H1 (cell line): ENCODE results near the gene C12orf56. TPM values are rescaled to one million over a fixed set of nuclear protein-coding genes. Genes with fewer than 3 reads are reported as not detected.

Experiments used
- CTCF ChIA-PET: fragments of 300-600 bp; sonication (Branson Sonifier 250); formaldehyde crosslinking; loops from one replicate; lab custom pipeline; 2021; ENCODE audit not compliant: partially characterized antibody; lab: Charles Lee
- POLR2A ChIA-PET: fragments of 300-600 bp; sonication (Branson Sonifier 250); formaldehyde crosslinking; loops from one replicate; lab custom pipeline; 2021; ENCODE audit warnings: inconsistent platforms; ENCODE audit not compliant: partially characterized antibody; lab: Charles Lee
- DNase-seq, 2 experiments: peaks; one replicate each; pipeline versions ENCODE4 v3.0.0 to v3.0.0-alpha.2; 2010 to 2022; ENCODE audit warnings: low spot score in 2 of 2, low read depth in 1 of 2, mixed read lengths in 1 of 2
- FAIRE-seq: peaks from 2 replicates; lab custom pipeline; 2011; peaks lifted over from hg19 to GRCh38; lab: Jason Lieb, UNC
- H2AFZ ChIP-seq: 2 replicates; pipeline ENCODE4 v1.8.1; 2012; ENCODE audit warnings: low read length, inconsistent platforms
- H2AK5ac ChIP-seq: 2 replicates; pipeline ENCODE4 v1.6.1; 2013; ENCODE audit warnings: low read depth, low read length
- H2BK120ac ChIP-seq: replicated peaks from 2 replicates; pipeline ENCODE3; 2013; ENCODE audit warnings: low read depth, low read length, inconsistent platforms
- H2BK12ac ChIP-seq: 2 replicates; pipeline ENCODE4 v1.6.1; 2013; ENCODE audit warnings: low read depth, low read length
- H2BK15ac ChIP-seq: 2 replicates; pipeline ENCODE4 v1.6.1; 2013; ENCODE audit warnings: low read length
- H2BK20ac ChIP-seq: 2 replicates; pipeline ENCODE4 v1.6.1; 2013; ENCODE audit warnings: low read length
- H2BK5ac ChIP-seq: 2 replicates; pipeline ENCODE4 v1.6.1; 2013; ENCODE audit warnings: low read depth, low read length
- H3K14ac ChIP-seq: 2 replicates; pipeline ENCODE4 v1.6.1; 2013; ENCODE audit warnings: inconsistent platforms; ENCODE audit not compliant: insufficient read length
- H3K18ac ChIP-seq: 2 replicates; pipeline ENCODE4 v1.6.1; 2013; ENCODE audit warnings: low read length; ENCODE audit errors: extremely low read depth
- H3K23ac ChIP-seq: 2 replicates; pipeline ENCODE4 v1.6.1; 2013; ENCODE audit warnings: inconsistent platforms; ENCODE audit not compliant: insufficient read length
- H3K23me2 ChIP-seq: 2 replicates; pipeline ENCODE4 v1.6.1; 2013; ENCODE audit warnings: low read depth, low read length
- H3K27ac ChIP-seq: 2 replicates; pipeline ENCODE4 v1.6.1; 2011; ENCODE audit warnings: low read depth, low read length, inconsistent platforms
- H3K27me3 ChIP-seq, 4 experiments: replicated peaks in 1 of 4; 1 replicate in 1 of 4; 2 replicates in 3 of 4; pipeline versions ENCODE4 v1.6.1 to v1.8.1; 2011 to 2013; ENCODE audit warnings: low read length in 3 of 4, mild to moderate bottlenecking in 3 of 4, inconsistent platforms in 2 of 4, mixed read lengths in 2 of 4, moderate library complexity in 1 of 4; ENCODE audit not compliant: control insufficient read depth in 3 of 4, insufficient read depth in 3 of 4; ENCODE audit errors: extremely low read depth in 1 of 4
- H3K36me3 ChIP-seq, 4 experiments: 2 replicates each; pipeline versions ENCODE4 v1.6.1 to v1.8.1; 2011 to 2013; ENCODE audit warnings: mild to moderate bottlenecking in 4 of 4, low read length in 3 of 4, moderate library complexity in 2 of 4, control low read depth in 1 of 4, inconsistent platforms in 1 of 4; ENCODE audit not compliant: insufficient read depth in 4 of 4, control insufficient read depth in 2 of 4
- H3K4ac ChIP-seq: replicated peaks from 2 replicates; pipeline ENCODE3; 2013; ENCODE audit warnings: low read length, low read depth, mixed read lengths, inconsistent platforms; ENCODE audit not compliant: insufficient read length
- H3K4me1 ChIP-seq, 4 experiments: replicated peaks in 1 of 4; 1 replicate in 1 of 4; 2 replicates in 3 of 4; pipeline versions ENCODE4 v1.6.1 to v1.8.1; 2011 to 2013; ENCODE audit warnings: low read length in 3 of 4, inconsistent platforms in 2 of 4, mixed read lengths in 1 of 4; ENCODE audit not compliant: insufficient read depth in 4 of 4, control insufficient read depth in 3 of 4
- H3K4me2 ChIP-seq, 2 experiments: 2 replicates each; pipeline versions ENCODE4 v1.6.1 to v1.8.1; 2011 to 2013; ENCODE audit warnings: low read depth in 2 of 2, low read length in 2 of 2, control low read depth in 1 of 2, inconsistent platforms in 1 of 2, mild to moderate bottlenecking in 1 of 2; ENCODE audit not compliant: insufficient read depth in 1 of 2
- H3K4me3 ChIP-seq, 4 experiments: fragments of 200-600, 300-600 bp in 1 of 4; sonication (generic), shearing (Covaris generic), sonication (Bioruptor Twin) in 1 of 4; 2 replicates each; pipeline versions ENCODE4 v1.5.1 to v1.8.1; 2011 to 2016; ENCODE audit warnings: low read length in 4 of 4, low read depth in 3 of 4, control low read depth in 2 of 4, inconsistent platforms in 2 of 4, mild to moderate bottlenecking in 2 of 4, mixed read lengths in 1 of 4, moderate library complexity in 1 of 4; ENCODE audit not compliant: insufficient read depth in 2 of 4; ENCODE audit errors: extremely low read depth in 1 of 4
- H3K56ac ChIP-seq: replicated peaks from 2 replicates; pipeline ENCODE3; 2013; ENCODE audit warnings: low read depth, mild to moderate bottlenecking, mixed read lengths, low read length, inconsistent platforms; ENCODE audit not compliant: insufficient read length
- H3K79me1 ChIP-seq: 2 replicates; pipeline ENCODE4 v1.6.1; 2013; ENCODE audit warnings: low read depth, low read length, control low read depth
- H3K79me2 ChIP-seq, 2 experiments: 2 replicates each; pipeline versions ENCODE4 v1.6.1 to v1.8.1; 2012 to 2013; ENCODE audit warnings: low read length in 2 of 2, mild to moderate bottlenecking in 2 of 2, inconsistent platforms in 1 of 2; ENCODE audit not compliant: insufficient read depth in 2 of 2, control insufficient read depth in 1 of 2
- H3K9ac ChIP-seq, 4 experiments: replicated peaks in 1 of 4; 1 replicate in 1 of 4; 2 replicates in 3 of 4; pipeline versions ENCODE4 v1.6.1 to v1.8.1; 2011 to 2013; ENCODE audit warnings: low read depth in 3 of 4, low read length in 3 of 4, control low read depth in 2 of 4, mild to moderate bottlenecking in 2 of 4, moderate library complexity in 2 of 4, inconsistent platforms in 1 of 4; ENCODE audit errors: extremely low read depth in 1 of 4
- H3K9me3 ChIP-seq, 2 experiments: 2 replicates each; pipeline versions ENCODE4 v1.6.1 to v1.8.1; 2012 to 2013; ENCODE audit warnings: mild to moderate bottlenecking in 2 of 2, moderate library complexity in 2 of 2, control low read depth in 1 of 2, inconsistent platforms in 1 of 2, low read depth in 1 of 2, low read length in 1 of 2, mixed read lengths in 1 of 2; ENCODE audit not compliant: insufficient read depth in 2 of 2
- H4K20me1 ChIP-seq, 2 experiments: replicated peaks in 1 of 2; 2 replicates each; pipeline versions ENCODE3 to v1.8.1; 2011 to 2013; ENCODE audit warnings: inconsistent platforms in 2 of 2, low read length in 2 of 2, mild to moderate bottlenecking in 1 of 2; ENCODE audit not compliant: insufficient read depth in 2 of 2, control insufficient read depth in 1 of 2
- H4K5ac ChIP-seq: 2 replicates; pipeline ENCODE4 v1.6.1; 2013; ENCODE audit warnings: low read length, low read depth, mixed read lengths, inconsistent platforms; ENCODE audit not compliant: insufficient read length
- H4K8ac ChIP-seq: 2 replicates; pipeline ENCODE4 v1.8.0; 2013; ENCODE audit warnings: mild to moderate bottlenecking, moderate library complexity, low read length, inconsistent platforms; ENCODE audit not compliant: insufficient read depth; ENCODE audit errors: extremely low read depth
- H4K91ac ChIP-seq: replicated peaks from 2 replicates; pipeline ENCODE3; 2013; ENCODE audit warnings: low read length, mixed read lengths, inconsistent platforms; ENCODE audit not compliant: insufficient read length
- ATF2 ChIP-seq: IDR thresholded peaks from 2 replicates; pipeline ENCODE4 v1.6.1; 2012; ENCODE audit warnings: low read length, inconsistent platforms
- SUZ12 ChIP-seq: fragments of 200-600 bp; sonication (generic); IDR thresholded peaks from 2 replicates; pipeline ENCODE4 v1.6.1; 2012; ENCODE audit warnings: mild to moderate bottlenecking, inconsistent platforms, low read length, moderate library complexity, mixed read lengths
- WGBS, 2 experiments: shearing (Covaris generic) in 1 of 2; methylation state at CpG; one replicate each; pipeline versions ENCODE4 v1.1.6 to v1.1.7; 2013 to 2015; ENCODE audit warnings: low lambda C conversion rate in 2 of 2, mixed read lengths in 2 of 2, inconsistent platforms in 1 of 2, low coverage in 1 of 2, missing lambda C conversion rate in 1 of 2; ENCODE audit not compliant: insufficient replicate concordance in 2 of 2, insufficient coverage in 1 of 2, insufficient read length in 1 of 2; ENCODE audit errors: extremely low coverage in 1 of 2, missing lambda C conversion rate in 1 of 2; 5-methylcytosine and 5-hydroxymethylcytosine counted together
- polyA plus RNA-seq, 7 experiments: library from polyadenylated mRNA; depleted of rRNA in 3 of 7; stranded (reverse) in 5 of 7; unstranded in 2 of 7; fragments of >200 nt in 5 of 7; fragments of 200-250 nt in 2 of 7; gene quantifications; 1 replicate in 5 of 7; 2 replicates in 1 of 7; 4 replicates in 1 of 7; pipeline versions ENCODE4 v1.2.1 to v1.2.3, GENCODE V29; 2011 to 2013; ENCODE audit warnings: missing spikeins in 2 of 7, mixed read lengths in 2 of 7
- total RNA-seq: library from RNA; stranded (reverse); fragmentation: NEBNext Ultra II Directional; extraction: Animal tissue kit (Norgen Biotek cat#: 25700); gene quantifications from 2 replicates; pipeline ENCODE4 v1.2.1, GENCODE V29; 2021

C12orf56 gene
- total and polyA plus RNA-seq, 2 of the 8 experiments (the other 6 are each of a cell fraction or from before 2014, with no cell fraction given), result 1.1 to 2.9 TPM

GRCh38 chr12:64347630-64348029 lies 42.9 kb downstream of the C12orf56 start:
- POLR2A ChIA-PET, result no interaction called here
- Histone ChIP-seq H3K18ac (no peak overlapping the region), H3K23me2 (no peaks in the 10 kb centered on the region), H4K91ac (no peak overlapping the region), H3K14ac (no peak overlapping the region), H3K9ac (no peak overlapping the region), H4K8ac (no peak overlapping the region), H3K27ac (no peak overlapping the region), H3K9me3 (peaks cover 6 to 7% of the 10 kb centered on the region in 2 experiments; a peak in 3 of 4 replicates), H3K56ac (no peak overlapping the region), H2BK120ac (no peak overlapping the region), H3K79me2 (no peaks in the 10 kb centered on the region), H2BK5ac (no peak overlapping the region), H3K4me1 (no peaks in the 10 kb centered on the region), H3K27me3 (no peaks in the 10 kb centered on the region; a peak in 1 of 7 replicates), H4K5ac (no peak overlapping the region), H3K4me3 (no peak overlapping the region), H3K79me1 (no peaks in the 10 kb centered on the region), H3K4ac (no peak overlapping the region), H2AFZ (no peak overlapping the region), H2AK5ac (no peak overlapping the region), H3K36me3 (peaks cover 0 to 4% (median 0%) of the 10 kb centered on the region in 4 experiments; a peak in 2 of 8 replicates), H2BK15ac (no peak overlapping the region), H4K20me1 (no peaks in the 10 kb centered on the region), H3K4me2 (no peak overlapping the region), H3K23ac (no peak overlapping the region), H2BK12ac (no peak overlapping the region), H2BK20ac (no peak overlapping the region)
- FAIRE-seq (no peak), DNase-seq (no peak)
- TF ChIP-seq ATF2 (no peak), SUZ12 (no peak)
- CTCF ChIA-PET, result no interaction called here
- WGBS, 2 experiments, result 85% methylated on average over 2 of the region's 2 CpGs; no CpG with 5 or more reads in 1 of the 2 experiments
